GM23338 (cell line): ENCODE data around the gene DIAPH1. TPM values are rescaled to one million over a fixed set of nuclear protein-coding genes. Genes with fewer than 3 reads are reported as not detected.

Experiments
- ATAC-seq: fragments of 200-7000 bp; cut with Tn5 transposase; 3 replicates; pipeline ENCODE4 v1.9.1; 2020
- DNase-seq: peaks from one replicate; pipeline ENCODE4 v3.0.0-alpha.2; 2015; ENCODE audit warnings: low spot score
- H2AFZ ChIP-seq: fragments of 200-600 bp; sonication (generic); 2 replicates; pipeline ENCODE4 v1.8.0; 2016; ENCODE audit warnings: antibody characterized with exemption, mild to moderate bottlenecking, moderate library complexity
- H3F3A ChIP-seq: fragments of 200-600 bp; sonication (generic); replicated peaks from 2 replicates; pipeline ENCODE4 v1.8.0; 2017; ENCODE audit warnings: antibody characterized with exemption, mixed run types, low read depth
- H3K27ac ChIP-seq: fragments of 200-600 bp; sonication (generic); 2 replicates; pipeline ENCODE4 v1.6.1; 2016; ENCODE audit warnings: low read depth
- H3K27me3 ChIP-seq: fragments of 200-600 bp; sonication (generic); 2 replicates; pipeline ENCODE4 v1.8.0; 2016; ENCODE audit warnings: mild to moderate bottlenecking, mixed run types, moderate library complexity; ENCODE audit not compliant: insufficient read depth
- H3K36me3 ChIP-seq: fragments of 200-600 bp; sonication (generic); 2 replicates; pipeline ENCODE4 v1.8.0; 2016; ENCODE audit warnings: mild to moderate bottlenecking; ENCODE audit not compliant: insufficient read depth
- H3K4me1 ChIP-seq: fragments of 200-600 bp; sonication (generic); 2 replicates; pipeline ENCODE4 v1.8.0; 2016; ENCODE audit warnings: mild to moderate bottlenecking, moderate library complexity; ENCODE audit not compliant: insufficient read depth
- H3K4me2 ChIP-seq: fragments of 200-600 bp; sonication (generic); 2 replicates; pipeline ENCODE4 v1.7.1; 2017; ENCODE audit warnings: mixed run types
- H3K4me3 ChIP-seq: fragments of 200-600 bp; sonication (generic); 2 replicates; pipeline ENCODE4 v1.6.1; 2016; ENCODE audit warnings: mixed run types
- H3K79me2 ChIP-seq: fragments of 200-600 bp; sonication (generic); replicated peaks from 2 replicates; pipeline ENCODE4 v1.8.0; 2017; ENCODE audit warnings: mild to moderate bottlenecking; ENCODE audit not compliant: insufficient read depth
- H3K9me2 ChIP-seq: fragments of 200-600 bp; sonication (generic); 2 replicates; pipeline ENCODE4 v1.8.0; 2017; ENCODE audit not compliant: insufficient read depth
- H4K20me1 ChIP-seq: fragments of 200-600 bp; sonication (generic); replicated peaks from 2 replicates; pipeline ENCODE4 v1.8.0; 2017; ENCODE audit warnings: mild to moderate bottlenecking; ENCODE audit not compliant: insufficient read depth
- H3K27ac Mint-ChIP-seq: 2 replicates; pipeline ENCODE4 v1.8.0; 2020; ENCODE audit warnings: inconsistent platforms, mild to moderate bottlenecking, moderate library complexity, mixed read lengths
- H3K27me3 Mint-ChIP-seq: 3 replicates; pipeline ENCODE4 v1.8.0; 2022; ENCODE audit warnings: low read depth, mild to moderate bottlenecking, moderate library complexity, mixed read lengths, inconsistent platforms; ENCODE audit not compliant: insufficient read depth, poor library complexity
- H3K36me3 Mint-ChIP-seq: 3 replicates; pipeline ENCODE4 v1.8.0; 2021; ENCODE audit warnings: low read depth, mild to moderate bottlenecking, inconsistent platforms, moderate library complexity, mixed read lengths
- H3K4me1 Mint-ChIP-seq: 3 replicates; pipeline ENCODE4 v1.8.0; 2020; ENCODE audit warnings: mild to moderate bottlenecking, inconsistent platforms, mixed read lengths
- H3K4me3 Mint-ChIP-seq: 3 replicates; pipeline ENCODE4 v1.8.0; 2021; ENCODE audit warnings: moderate library complexity, mild to moderate bottlenecking, inconsistent platforms, mixed read lengths
- H3K9me3 Mint-ChIP-seq: 3 replicates; pipeline ENCODE4 v1.8.0; 2020; ENCODE audit warnings: moderate library complexity, mild to moderate bottlenecking, inconsistent platforms, mixed read lengths
- CREB1 ChIP-seq: fragments of 250-450 bp; sonication (Bioruptor Pico); IDR thresholded peaks from 2 replicates; pipeline ENCODE4 v1.5.0; 2020; ENCODE audit warnings: low read depth, mild to moderate bottlenecking, moderate library complexity
- EZH2 ChIP-seq: fragments of 200-600 bp; sonication (generic); IDR thresholded peaks from one replicate; pipeline ENCODE4 v1.8.0; 2017; ENCODE audit warnings: antibody characterized with exemption, mild to moderate bottlenecking, low read depth; ENCODE audit not compliant: unreplicated experiment
- EZH2phosphoT487 ChIP-seq: fragments of 200-600 bp; sonication (generic); IDR thresholded peaks from one replicate; pipeline ENCODE4 v1.8.1; 2018; ENCODE audit warnings: antibody characterized with exemption; ENCODE audit not compliant: unreplicated experiment
- JUNB ChIP-seq: IDR thresholded peaks from one replicate; pipeline ENCODE4 v1.6.1; 2016; ENCODE audit warnings: antibody characterized with exemption; ENCODE audit not compliant: unreplicated experiment
- NANOG ChIP-seq: IDR thresholded peaks from 2 replicates; pipeline ENCODE4 v1.6.1; 2016; ENCODE audit warnings: antibody characterized with exemption, borderline replicate concordance
- POLR2AphosphoS5 ChIP-seq: IDR thresholded peaks from 2 replicates; pipeline ENCODE4 v1.6.1; 2016; ENCODE audit warnings: antibody characterized with exemption, low read depth
- REST ChIP-seq: IDR thresholded peaks from one replicate; pipeline ENCODE4 v1.6.1; 2018; ENCODE audit warnings: antibody characterized with exemption; ENCODE audit not compliant: unreplicated experiment
- STAT1 ChIP-seq: IDR thresholded peaks from one replicate; pipeline ENCODE4 v1.6.1; 2016; ENCODE audit warnings: antibody characterized with exemption; ENCODE audit not compliant: unreplicated experiment
- ZNF114 ChIP-seq: fragments of 250-450 bp; sonication (Bioruptor Pico); IDR thresholded peaks from 2 replicates; pipeline ENCODE4 v1.5.0; 2020; ENCODE audit warnings: mild to moderate bottlenecking, moderate library complexity
- polyA plus RNA-seq: library from polyadenylated mRNA; unstranded; fragments of >200 nt; fragmentation: Nextera tagmentation; extraction: Ambion mirVana; gene quantifications from 2 replicates; pipeline ENCODE4 v1.2.1, GENCODE V29; 2016
- total RNA-seq: library from RNA; depleted of rRNA; stranded (reverse); fragments of >200 nt; shearing (Covaris generic); gene quantifications from 2 replicates; pipeline ENCODE4 v1.2.3, GENCODE V29; 2014
- TF ChIP-seq, protein P1 (sequence below): IDR thresholded peaks from 2 replicates; pipeline ENCODE4 v1.6.1; 2016; ENCODE audit warnings: antibody characterized with exemption

DIAPH1 gene
- total and polyA plus RNA-seq, 2 experiments from 2014 or later, result 42.9 to 104 TPM

DNA sequence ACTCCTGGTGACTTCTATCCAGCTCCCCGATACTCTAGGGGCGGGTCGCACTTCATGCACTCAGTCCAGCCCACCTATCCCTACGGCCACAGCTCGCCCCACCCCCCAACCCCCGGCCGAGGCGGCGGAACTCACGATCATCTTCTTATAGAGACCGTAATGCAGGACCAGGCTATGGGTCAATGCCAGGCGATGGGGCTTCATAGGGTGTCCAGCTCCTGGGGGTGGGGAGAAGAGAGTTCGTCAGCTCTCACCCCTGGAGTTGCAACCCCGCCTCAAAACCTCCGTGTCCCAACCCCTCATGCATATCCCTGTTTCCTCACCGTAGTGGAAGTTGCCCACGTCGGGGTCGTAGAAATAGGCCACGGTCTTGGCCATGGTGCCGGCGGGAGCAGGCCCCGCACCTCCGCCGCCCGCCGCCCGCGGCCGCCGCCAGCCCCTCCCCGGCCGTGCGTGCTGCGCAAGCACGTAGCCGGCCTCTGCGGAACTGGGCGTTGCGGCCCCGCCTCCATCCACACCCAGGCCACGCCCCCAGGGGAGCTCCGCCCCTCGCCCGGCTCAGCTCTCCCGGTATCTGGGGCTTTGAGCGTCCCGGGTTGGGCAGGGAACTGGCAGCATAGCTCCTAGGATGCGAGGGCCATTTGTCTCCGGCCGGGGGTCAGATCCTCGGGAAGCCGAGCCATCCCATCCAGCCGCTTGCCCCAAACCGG lies 17.8 kb upstream of the DIAPH1 start, which contains the start of the genes HDAC3 and RELL2:
TSS of gene HDAC3 (minus strand) at position 437 of the 710 bp plus-strand sequence. CDS start at position 378, 59 bp downstream.
TSS of gene RELL2 (plus strand) at position 585 of the 710 bp plus-strand sequence. CDS start 1,229 bp downstream, outside the sequence.
- H3F3A ChIP-seq, result 0 out of 2 replicates have a peak, but pooled peaks cover 14% of the 10 kb centered on the region
- H3K27me3 ChIP-seq, result peaks cover 3% of the 10 kb centered on the region; the same call in 1 of the 2 replicates
- peak within 1 kb of the TSS; percentile 97 for H2AFZ ChIP-seq
- peaks cover 29% of the 10 kb centered on the region for H3K4me1 Mint-ChIP-seq
- DNase-seq, result peak; percentile 95
- H3K27me3 Mint-ChIP-seq, result peaks cover 8% of the 10 kb centered on the region
- H3K9me2 ChIP-seq, result no peaks in the 10 kb centered on the region
- H3K27ac ChIP-seq, result peak within 1 kb of the TSS; percentile 90
- peaks cover 49% of the 10 kb centered on the region for H3K79me2 ChIP-seq
- 0 out of 2 replicates have a peak, but pooled peaks cover 6% of the 10 kb centered on the region for H3K36me3 ChIP-seq
- H3K4me3 ChIP-seq, result peak within 1 kb of the TSS; percentile 99
- no peak for TF ChIP-seq EZH2phosphoT487
- no peak for TF ChIP-seq STAT1
- peak; percentile 65 for TF ChIP-seq CREB1 (CRISPR knock-in tag)
- no peak for TF ChIP-seq REST
- peak; percentile 79 for TF ChIP-seq POLR2AphosphoS5
- H3K9me3 Mint-ChIP-seq, result no peaks in the 10 kb centered on the region
- H3K4me3 Mint-ChIP-seq, result peak within 1 kb of the TSS; percentile 91
- H3K36me3 Mint-ChIP-seq, result peaks cover 31% of the 10 kb centered on the region
- peak within 1 kb of the TSS; percentile 95 for H3K4me2 ChIP-seq
- peak within 1 kb of the TSS; percentile 81 for H3K27ac Mint-ChIP-seq
- peak; percentile 79 for ATAC-seq
- peaks cover 27% of the 10 kb centered on the region for H4K20me1 ChIP-seq
- H3K4me1 ChIP-seq, result peaks cover 20% of the 10 kb centered on the region

DNA sequence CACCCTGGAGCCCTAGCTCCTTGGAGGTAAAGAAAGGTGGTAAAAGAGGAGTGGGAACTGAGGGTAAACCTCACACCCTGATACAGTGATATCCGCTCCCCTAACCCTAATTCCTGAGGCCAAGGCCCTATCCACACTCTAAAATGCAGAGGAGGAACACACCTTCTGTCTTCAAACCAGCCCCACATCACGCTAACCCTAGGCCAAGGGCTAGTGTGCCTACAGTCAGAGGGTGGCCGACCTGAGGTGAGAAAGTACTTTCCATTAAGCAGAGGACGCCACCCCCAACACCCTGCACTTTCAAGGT lies 17.3 kb upstream of the DIAPH1 start:
- no peak for DNase-seq
- Histone ChIP-seq H3K79me2 (peaks cover 54% of the 10 kb centered on the region), H3K4me3 (peak overlapping the region; percentile 99), H3K9me2 (no peaks in the 10 kb centered on the region), H3F3A (0 out of 2 replicates have a peak, but pooled peaks cover 14% of the 10 kb centered on the region), H3K36me3 (0 out of 2 replicates have a peak, but pooled peaks cover 6% of the 10 kb centered on the region), H3K4me2 (peak overlapping the region; percentile 95), H2AFZ (no peak overlapping the region), H3K4me1 (peaks cover 20% of the 10 kb centered on the region), H3K27ac (peak overlapping the region; percentile 90), H4K20me1 (peaks cover 26% of the 10 kb centered on the region), H3K27me3 (peaks cover 3% of the 10 kb centered on the region; the same call in 1 of the 2 replicates)
- ATAC-seq, result no peak
- H3K27ac Mint-ChIP-seq, result peak overlapping the region; percentile 81
- H3K36me3 Mint-ChIP-seq, result peaks cover 26% of the 10 kb centered on the region
- peak overlapping the region; percentile 91 for H3K4me3 Mint-ChIP-seq
- no peaks in the 10 kb centered on the region for H3K9me3 Mint-ChIP-seq
- peaks cover 8% of the 10 kb centered on the region for H3K27me3 Mint-ChIP-seq
- H3K4me1 Mint-ChIP-seq, result peaks cover 29% of the 10 kb centered on the region
- no peak for TF ChIP-seq JUNB
- TF ChIP-seq EZH2, result no peak
- TF ChIP-seq STAT1, result no peak
- TF ChIP-seq REST, result no peak
- TF ChIP-seq, protein P1, sequence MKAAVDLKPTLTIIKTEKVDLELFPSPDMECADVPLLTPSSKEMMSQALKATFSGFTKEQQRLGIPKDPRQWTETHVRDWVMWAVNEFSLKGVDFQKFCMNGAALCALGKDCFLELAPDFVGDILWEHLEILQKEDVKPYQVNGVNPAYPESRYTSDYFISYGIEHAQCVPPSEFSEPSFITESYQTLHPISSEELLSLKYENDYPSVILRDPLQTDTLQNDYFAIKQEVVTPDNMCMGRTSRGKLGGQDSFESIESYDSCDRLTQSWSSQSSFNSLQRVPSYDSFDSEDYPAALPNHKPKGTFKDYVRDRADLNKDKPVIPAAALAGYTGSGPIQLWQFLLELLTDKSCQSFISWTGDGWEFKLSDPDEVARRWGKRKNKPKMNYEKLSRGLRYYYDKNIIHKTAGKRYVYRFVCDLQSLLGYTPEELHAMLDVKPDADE, result no peak
- no peak for TF ChIP-seq ZNF114 (CRISPR knock-in tag)
- no peak for TF ChIP-seq NANOG
